ENCODE measurements around the gene PPP1R14C.

DNA sequence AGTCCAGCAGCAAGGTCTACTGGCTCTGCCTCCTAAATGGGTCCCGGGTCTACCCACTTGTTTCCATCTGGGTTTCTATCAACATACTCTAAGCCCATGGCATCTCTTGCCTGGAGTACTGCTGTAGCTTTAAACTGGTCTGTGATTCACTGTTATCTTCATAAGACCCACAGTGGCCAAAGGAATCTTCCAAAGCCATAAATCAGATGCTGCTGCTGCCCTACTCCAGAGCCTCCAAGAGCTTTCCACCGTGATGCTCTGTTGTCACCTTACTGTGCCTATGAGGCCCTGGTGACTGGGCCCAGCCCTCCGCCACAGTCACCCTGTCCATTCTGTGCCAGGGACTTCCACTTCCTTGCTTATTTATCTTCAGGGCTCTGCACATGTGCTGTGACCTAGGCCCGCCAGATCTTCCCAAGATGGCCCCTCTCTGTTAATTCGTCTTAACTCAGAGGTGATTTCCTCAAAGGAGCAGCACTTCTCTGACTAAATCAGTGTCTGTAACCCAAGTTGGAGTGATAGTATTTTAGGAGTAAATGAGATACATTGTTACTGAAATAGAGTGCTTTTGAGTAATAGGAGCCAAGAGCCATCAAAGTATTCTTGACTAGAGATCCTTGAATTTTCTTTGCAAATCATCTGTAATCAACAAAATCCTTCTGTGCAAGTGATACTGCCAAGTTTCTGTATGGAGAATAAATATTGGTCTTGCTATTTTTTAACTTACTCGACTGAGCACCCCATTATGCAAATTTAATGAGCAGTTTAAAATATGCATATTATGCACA, 102.5 kb downstream of the PPP1R14C start:
- TF ChIP-seq POLR2AphosphoS5 (IDR thresholded peaks at IDR 0.05): no peak
- TF ChIP-seq CTCF (IDR thresholded peaks at IDR 0.05 in 8 of 11, conservative IDR thresholded peaks at IDR 0.05 in 3 of 11): no peak
